Esophagus muscularis mucosa (tissue), 4 donors: ENCODE measurements around the gene MRTFB. TPM values are rescaled to one million over a fixed set of nuclear protein-coding genes. Genes with fewer than 3 reads are reported as not detected.

ENCODE experiments used
- DNase-seq: peaks from one replicate; pipeline ENCODE4 v3.0.0-alpha.2; 2017; ENCODE audit errors: extremely low spot score
- H3K27ac ChIP-seq, 4 donors: fragments of 200-600 bp; sonication (generic); replicated peaks in 1 of 4; 1 replicate in 3 of 4; 2 replicates in 1 of 4; pipeline ENCODE4 v1.5.1; 2016 to 2019; ENCODE audit warnings: mild to moderate bottlenecking in 1 of 4
- H3K27me3 ChIP-seq, 4 donors: fragments of 200-600 bp; sonication (generic); one replicate each; pipeline versions ENCODE4 v1.5.1 to v1.6.0; 2016 to 2019
- H3K36me3 ChIP-seq, 4 donors: fragments of 200-600 bp; sonication (generic); one replicate each; pipeline ENCODE4 v1.5.1; 2016 to 2019
- H3K4me1 ChIP-seq, 4 donors: fragments of 200-600 bp; sonication (generic); one replicate each; pipeline ENCODE4 v1.5.1; 2016 to 2019
- H3K4me3 ChIP-seq, 4 donors: fragments of 200-600 bp; sonication (generic); 1 replicate in 2 of 4; 2 replicates in 2 of 4; pipeline ENCODE4 v1.5.1; 2016 to 2019; ENCODE audit warnings: mild to moderate bottlenecking in 4 of 4, moderate library complexity in 1 of 4
- H3K9me3 ChIP-seq, 4 donors: fragments of 200-600 bp; sonication (generic); 1 replicate in 3 of 4; 2 replicates in 1 of 4; pipeline ENCODE4 v1.5.1; 2016 to 2019
- CTCF ChIP-seq, 3 experiments: fragments of 200-600 bp in 2 of 3; fragments of 450-650 bp in 1 of 3; sonication (generic) in 2 of 3; IDR thresholded peaks; one replicate each; pipeline ENCODE4 v1.5.1; 2017 to 2019; ENCODE audit warnings: antibody characterized with exemption in 3 of 3, mild to moderate bottlenecking in 2 of 3, moderate library complexity in 1 of 3
- EP300 ChIP-seq: sonication (generic); formaldehyde crosslinking; IDR thresholded peaks from one replicate; pipeline ENCODE4 v1.6.1; 2017; ENCODE audit warnings: antibody characterized with exemption
- POLR2A ChIP-seq: fragments of 450-650 bp; IDR thresholded peaks from one replicate; pipeline ENCODE4 v1.6.1; 2017; ENCODE audit warnings: antibody characterized with exemption, moderate library complexity, mild to moderate bottlenecking, low read depth
- POLR2AphosphoS5 ChIP-seq, 2 donors: sonication (generic); formaldehyde crosslinking; IDR thresholded peaks; one replicate each; pipeline ENCODE4 v1.6.1; 2017; ENCODE audit warnings: antibody characterized with exemption in 2 of 2
- WGBS: methylation state at CpG from one replicate; pipeline ENCODE4 v1.1.5; 2018; 5-methylcytosine and 5-hydroxymethylcytosine counted together
- intact Hi-C: fragments of 100-400 bp; cut with DNase I; formaldehyde crosslinking; loops from one replicate; pipeline ENCODE4 v1.15.1; 2023
- total RNA-seq, 4 donors: library from RNA; depleted of rRNA; stranded (reverse); fragments of >200 nt; gene quantifications; one replicate each; pipeline versions ENCODE4 v1.1.0 to v1.2.1, GENCODE V29; 2016

Gene MRTFB
- total RNA-seq, 4 donors from 2014 or later: 36.3 to 63.6 (median 48.2) TPM

DNA sequence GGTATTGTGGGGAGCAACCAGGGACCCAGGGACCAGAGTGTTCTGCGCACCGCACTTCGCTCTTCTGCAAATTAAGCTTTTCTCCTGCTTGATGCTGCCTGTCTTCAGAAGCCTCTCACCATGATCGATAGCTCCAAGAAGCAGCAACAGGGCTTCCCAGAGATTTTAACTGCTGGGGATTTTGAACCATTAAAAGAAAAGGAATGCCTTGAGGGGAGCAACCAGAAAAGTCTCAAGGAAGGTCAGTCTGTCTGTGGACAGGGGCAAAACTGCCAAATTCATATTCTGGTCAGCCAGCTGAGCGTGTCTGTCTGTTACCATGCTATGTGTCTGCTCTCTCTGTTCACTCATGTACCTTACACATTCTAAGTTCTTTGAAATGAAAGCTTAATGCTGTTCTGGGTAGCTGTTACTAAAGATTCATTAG, 115.7 kb downstream of the MRTFB start:
- Histone ChIP-seq H3K4me1 (peaks cover 21 to 66% (median 46%) of the 10 kb centered on the region in 4 donors), H3K27me3 (no peaks in the 10 kb centered on the region), H3K27ac (peak overlapping the region; percentile 57 to 72 (median 70)), H3K9me3 (no peaks in the 10 kb centered on the region), H3K4me3 (peak overlapping the region; percentile 46 to 60 (median 48)), H3K36me3 (no peaks in the 10 kb centered on the region)
- TF ChIP-seq EP300 (no peak), POLR2A (no peak), POLR2AphosphoS5 (IDR thresholded peaks at IDR 0.05) (no peak), CTCF (IDR thresholded peaks at IDR 0.05) (no peak)
- WGBS: 38% methylated on average over 2 of the region's 5 CpGs
- intact Hi-C loops: loop anchor here (5.0 kb wide), 3 partner anchors 100 to 265 kb away; partner anchors contain the start of genes ERCC4 and MRTFB
- no peak for DNase-seq

DNA sequence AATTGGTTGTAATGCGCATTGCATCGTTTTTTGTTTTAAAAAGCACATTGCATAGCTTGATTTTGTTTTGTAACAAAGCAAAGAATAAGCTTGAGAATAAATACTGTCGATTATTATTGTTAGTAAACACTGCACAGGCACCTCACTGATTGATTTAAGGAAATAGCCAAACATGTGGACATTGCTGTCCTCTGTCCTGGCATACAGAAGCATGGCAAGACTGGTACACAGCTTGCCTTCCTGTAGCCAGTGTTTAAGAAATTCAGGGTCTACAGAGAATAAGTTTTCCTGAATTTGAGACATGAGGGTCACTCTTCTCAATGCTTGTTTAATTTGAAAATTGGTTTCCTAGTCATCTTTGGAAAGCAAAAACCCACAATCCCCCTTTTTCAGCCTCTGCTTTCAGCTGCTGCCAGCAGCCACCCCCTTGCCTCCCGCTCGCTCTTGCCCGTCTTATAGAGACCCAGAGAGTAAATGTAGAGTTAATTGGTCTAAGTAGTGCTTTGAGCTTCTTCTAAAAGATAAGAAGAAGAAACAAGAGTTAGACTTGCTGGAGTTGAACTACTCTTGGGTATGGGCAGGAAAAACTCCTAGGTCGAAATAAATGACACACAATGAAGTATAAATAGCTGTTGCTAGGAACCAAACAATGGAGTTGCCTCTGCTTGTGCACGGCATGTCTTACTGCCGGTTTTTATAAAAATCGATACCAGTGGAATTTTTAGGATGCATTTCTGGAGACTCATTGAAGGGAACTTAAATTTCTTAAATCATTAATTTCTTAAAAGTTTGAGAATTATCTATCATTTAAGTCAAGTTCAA, 116.6 kb downstream of the MRTFB start:
- peak overlapping the region; percentile 46 to 60 (median 48) for H3K4me3 ChIP-seq
- H3K4me1 ChIP-seq: peaks cover 20 to 66% (median 37%) of the 10 kb centered on the region in 4 donors
- no peak for DNase-seq
- 62% methylated on average over 10 of the region's 10 CpGs for WGBS
- peak overlapping the region; percentile 57 to 72 (median 70) for H3K27ac ChIP-seq
- H3K9me3 ChIP-seq: no peaks in the 10 kb centered on the region
- no peaks in the 10 kb centered on the region for H3K27me3 ChIP-seq
- intact Hi-C loops: loop anchor here (5.0 kb wide), 3 partner anchors 100 to 265 kb away; partner anchors contain the start of genes ERCC4 and MRTFB
- no peaks in the 10 kb centered on the region for H3K36me3 ChIP-seq
- no peak for TF ChIP-seq CTCF (IDR thresholded peaks at IDR 0.05)
- no peak for TF ChIP-seq POLR2A
- TF ChIP-seq EP300: no peak
- TF ChIP-seq POLR2AphosphoS5 (IDR thresholded peaks at IDR 0.05): no peak

- Histone ChIP-seq H3K36me3 (no peaks in the 10 kb centered on the region), H3K4me3 (peak overlapping the region in 1 of 4 donors; percentile 3), H3K4me1 (peaks cover 0 to 39% (median 9%) of the 10 kb centered on the region in 4 donors), H3K27me3 (no peaks in the 10 kb centered on the region), H3K9me3 (no peaks in the 10 kb centered on the region), H3K27ac (no peak overlapping the region)
- no peak for DNase-seq
- intact Hi-C loops: no loop called here
- TF ChIP-seq POLR2A (no peak), EP300 (no peak), CTCF (IDR thresholded peaks at IDR 0.05) (no peak), POLR2AphosphoS5 (IDR thresholded peaks at IDR 0.05) (no peak)
- 83% methylated on average over 6 of the region's 6 CpGs for WGBS
Measured at GRCh38 chr16:14193316-14193871, 122.3 kb downstream of the MRTFB start.

GRCh38 chr16:14194721-14195120, 123.6 kb downstream of the MRTFB start:
- TF ChIP-seq EP300 (no peak), POLR2AphosphoS5 (IDR thresholded peaks at IDR 0.05) (no peak), POLR2A (no peak), CTCF (IDR thresholded peaks at IDR 0.05) (no peak)
- Histone ChIP-seq H3K9me3 (no peaks in the 10 kb centered on the region), H3K4me3 (no peak overlapping the region), H3K36me3 (no peaks in the 10 kb centered on the region), H3K4me1 (peaks cover 0 to 36% (median 5%) of the 10 kb centered on the region in 4 donors), H3K27ac (no peak overlapping the region), H3K27me3 (no peaks in the 10 kb centered on the region)
- intact Hi-C loops: no loop called here
- DNase-seq: no peak
- 93% methylated on average over 5 of the region's 5 CpGs for WGBS
